Uterine smooth muscle cell (primary cell): ENCODE results near the gene PRR11. TPM values are rescaled to one million over a fixed set of nuclear protein-coding genes. Genes with fewer than 3 reads are reported as not detected.

ENCODE experiments used
- total RNA-seq: library from RNA; depleted of rRNA; stranded (reverse); fragments of >200 nt; gene quantifications from 2 replicates; pipeline ENCODE4 v1.2.3, GENCODE V29; 2014

PRR11 gene
- total RNA-seq = 9.2 and 21.9 TPM in 2 replicates

DNA sequence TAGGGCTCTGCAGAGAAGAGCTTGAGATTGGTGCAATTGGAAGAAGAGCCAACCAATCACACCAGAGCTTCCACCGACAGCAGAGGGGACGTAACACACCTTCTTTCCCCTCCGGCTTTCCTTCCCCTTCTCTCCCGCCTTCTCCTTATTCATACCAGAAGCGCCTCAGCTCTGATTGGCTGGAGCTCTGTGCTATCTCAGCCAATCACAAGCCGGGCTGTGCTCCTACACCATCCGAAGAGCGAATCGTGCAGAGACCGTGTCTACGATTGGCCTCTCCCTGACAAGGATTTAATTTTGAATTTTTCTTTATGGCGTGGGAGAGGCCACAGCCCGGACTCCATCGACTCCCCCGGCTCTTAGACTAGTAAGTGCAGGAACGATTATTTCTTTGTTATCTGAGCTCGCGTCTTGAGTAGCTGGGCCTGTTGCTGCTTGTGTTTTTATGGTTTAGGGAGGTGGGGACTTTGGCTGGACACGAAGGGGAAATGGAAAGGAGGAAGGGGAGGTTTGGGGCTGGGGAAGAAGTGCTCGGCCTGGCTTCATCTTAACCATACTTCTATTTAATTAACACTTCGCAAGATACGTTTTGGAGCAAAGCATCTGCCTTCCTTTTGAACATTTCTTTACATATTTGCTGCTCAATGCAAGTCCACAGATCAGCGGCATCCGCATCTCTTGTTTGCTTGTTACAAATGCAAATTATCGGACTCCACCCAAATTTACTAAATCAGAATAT is at the start of gene PRR11:
PRR11 (plus strand) TSS at position 308 of the 739 bp plus-strand sequence. CDS start 14,007 bp downstream, outside the sequence.

DNA sequence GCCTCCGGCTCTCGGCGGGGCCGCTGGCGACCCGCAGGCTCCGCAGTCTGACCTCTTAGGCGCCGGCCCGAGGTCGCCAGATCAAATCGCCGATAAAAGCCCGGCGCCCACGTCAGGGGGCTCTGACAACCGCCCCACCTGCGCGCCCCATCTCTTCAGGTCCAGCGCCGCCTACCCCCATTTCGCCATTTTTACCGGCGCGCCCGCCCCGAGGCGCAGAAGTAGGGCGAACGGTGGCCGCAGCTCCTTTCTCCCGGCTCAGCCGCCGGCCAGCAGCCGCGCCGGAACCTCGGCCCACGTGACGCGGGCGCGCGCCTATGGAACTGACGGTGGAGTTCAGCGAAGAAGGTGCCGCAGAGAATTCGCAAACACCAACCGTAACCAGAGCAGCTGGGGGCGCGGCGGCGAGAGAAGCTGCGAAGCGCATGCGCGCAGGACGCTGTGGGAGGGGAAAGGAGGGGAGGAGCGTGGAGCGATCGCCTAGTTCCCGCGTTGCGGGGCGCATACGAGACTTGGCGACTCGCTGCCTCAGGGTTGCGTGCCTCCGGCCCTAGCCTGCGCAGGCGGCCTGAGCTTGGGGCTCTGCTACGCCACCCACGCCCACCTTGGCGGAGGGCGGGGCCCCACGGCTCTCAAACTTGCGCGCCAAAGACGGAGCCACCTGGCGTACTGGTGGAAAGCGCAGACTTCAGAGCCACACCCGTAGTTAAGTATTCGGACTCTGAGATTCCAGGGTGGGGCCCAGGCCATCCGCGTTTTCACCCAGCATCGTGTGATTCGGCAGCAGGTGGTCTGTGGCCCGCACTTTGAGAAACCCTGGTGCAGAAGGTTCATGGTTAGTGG is 48.9 kb upstream of the PRR11 start, which contains the start of gene TRIM37:
TRIM37 (minus strand) TSS at position 418 of the 843 bp plus-strand sequence. CDS start 419 bp downstream, outside the sequence.

DNA sequence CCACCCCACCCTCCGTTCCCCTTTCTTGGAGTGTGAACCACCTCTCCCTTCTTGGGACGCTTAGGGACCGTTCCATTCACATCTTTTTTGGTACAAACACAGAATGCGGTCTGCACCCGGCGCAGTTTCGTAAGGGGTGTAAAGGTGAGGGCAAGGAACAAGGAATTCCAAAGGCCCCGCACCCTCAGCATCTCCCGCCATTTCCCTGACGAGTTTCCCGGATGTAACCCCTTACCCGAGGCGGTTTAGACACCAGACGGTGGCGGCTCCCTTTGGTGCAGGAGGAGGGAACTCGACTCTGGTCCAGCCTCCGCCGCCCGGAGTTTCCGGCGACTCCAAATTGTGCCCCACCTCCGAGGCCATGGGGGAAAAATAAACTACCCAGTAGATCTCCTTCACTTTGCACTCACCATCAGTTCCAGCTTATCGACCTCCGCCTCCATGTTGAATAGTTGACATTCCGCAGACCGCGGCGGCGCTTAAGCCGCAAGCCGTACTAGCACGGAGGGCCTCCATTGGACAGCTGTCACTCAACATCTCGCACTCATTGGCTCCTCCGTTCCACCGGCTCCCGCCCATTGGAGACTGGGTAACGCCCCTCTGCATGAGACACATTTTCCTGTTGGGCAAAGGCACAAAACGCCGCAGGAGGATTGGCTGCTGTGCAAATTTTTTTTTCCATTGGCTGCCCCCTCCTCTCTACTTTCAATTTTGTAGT is 666 bp upstream of the PRR11 start, which contains the start of gene SKA2:
SKA2 (minus strand) TSS at position 466 of the 718 bp plus-strand sequence; CDS start at position 443, 23 bp downstream.

DNA sequence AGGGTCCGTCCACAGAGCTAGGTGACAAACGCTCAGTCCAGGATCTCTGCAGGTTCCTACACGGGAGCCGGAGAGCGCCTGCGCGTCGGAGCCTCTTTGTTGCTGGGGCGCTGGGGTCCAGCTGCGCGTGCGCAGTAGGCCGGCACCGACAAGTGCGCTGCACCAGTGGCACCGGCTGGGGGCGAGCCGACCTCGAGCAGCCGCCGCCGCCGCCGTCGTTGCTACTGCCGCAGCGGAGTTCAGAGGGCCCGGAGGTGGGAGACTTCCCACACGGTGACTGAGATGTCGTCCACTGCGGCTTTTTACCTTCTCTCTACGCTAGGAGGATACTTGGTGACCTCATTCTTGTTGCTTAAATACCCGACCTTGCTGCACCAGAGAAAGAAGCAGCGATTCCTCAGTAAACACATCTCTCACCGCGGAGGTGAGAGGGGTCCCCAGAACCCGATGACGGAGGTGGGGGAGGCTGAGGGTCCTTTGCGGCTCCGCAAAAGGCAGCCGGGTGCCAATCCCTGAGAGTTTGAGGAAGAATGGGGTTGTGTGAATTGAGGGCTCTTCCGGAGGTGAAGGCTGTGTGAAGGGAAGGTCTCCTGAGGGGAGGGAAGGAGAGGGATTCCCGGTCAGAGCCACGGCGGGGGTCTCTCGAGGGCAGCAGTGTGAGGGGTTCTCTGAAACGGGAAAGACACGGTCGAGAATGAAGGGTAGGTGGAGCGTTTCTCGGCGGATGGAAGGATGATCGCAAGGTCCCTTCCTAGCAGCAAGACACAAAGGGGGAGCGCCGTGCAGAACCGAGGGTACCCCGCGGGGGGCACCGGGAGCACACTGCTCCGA is 65.0 kb downstream of the PRR11 start, which contains the start of gene GDPD1:
GDPD1 (plus strand) TSS at position 184 of the 831 bp plus-strand sequence; CDS start at position 283, 99 bp downstream.

Other genes starting within 250 kb of the PRR11 start
- 33.9 and 41.5 TPM in 2 replicates for gene TRIM37, start 48.9 kb upstream of the PRR11 start, total RNA-seq
- gene SKA2, start 560 bp upstream of the PRR11 start, total RNA-seq = 56.6 and 109 TPM in 2 replicates
- 20.3 and 20.6 TPM in 2 replicates for gene SMG8, start 54.3 kb downstream of the PRR11 start, total RNA-seq
- gene GDPD1, start 64.8 kb downstream of the PRR11 start, total RNA-seq = 1.7 and 2.2 TPM in 2 replicates
- 4.1 and 8.6 TPM in 2 replicates for gene YPEL2, start 175.9 kb downstream of the PRR11 start, total RNA-seq